Stimulated activated CD4-positive, alpha-beta T cell treated with anti-CD3 and anti-CD28 coated beads, Interleukin-1b, Interleukin-23, amount 100 ng/mL, for 24 hours (primary cell): ENCODE measurements around the gene CTBS.
"Not testable (repeated sequence)": the region's sequence is repeated elsewhere in the genome, so short reads cannot be mapped to it uniquely, and the experiment has no call there.

Source experiments
- DNase-seq, 4 experiments: peaks; one replicate each; pipeline ENCODE4 v3.0.0-alpha.2; 2020; ENCODE audit warnings: low read depth in 4 of 4, low spot score in 1 of 4

The CTBS gene

DNA sequence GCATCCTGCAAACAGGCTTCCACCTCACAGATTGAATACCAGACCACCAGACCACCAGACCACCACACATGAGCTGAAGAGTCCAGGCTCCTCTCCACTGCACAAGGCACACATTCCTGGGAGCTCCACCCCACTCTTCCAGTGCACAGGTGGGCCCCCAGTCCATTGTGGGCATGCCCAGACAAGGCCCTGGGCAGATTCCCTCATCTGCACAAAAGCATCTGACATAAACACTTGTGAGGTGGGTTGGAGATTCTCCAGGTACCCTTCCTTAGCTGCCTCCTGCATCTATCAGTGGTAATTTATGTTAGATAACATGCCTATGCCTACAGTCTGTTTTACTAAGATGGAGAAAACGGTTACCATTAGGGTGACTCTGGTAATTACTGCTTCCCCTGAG, 11.6 kb upstream of the CTBS start:
- no peak for DNase-seq

DNA sequence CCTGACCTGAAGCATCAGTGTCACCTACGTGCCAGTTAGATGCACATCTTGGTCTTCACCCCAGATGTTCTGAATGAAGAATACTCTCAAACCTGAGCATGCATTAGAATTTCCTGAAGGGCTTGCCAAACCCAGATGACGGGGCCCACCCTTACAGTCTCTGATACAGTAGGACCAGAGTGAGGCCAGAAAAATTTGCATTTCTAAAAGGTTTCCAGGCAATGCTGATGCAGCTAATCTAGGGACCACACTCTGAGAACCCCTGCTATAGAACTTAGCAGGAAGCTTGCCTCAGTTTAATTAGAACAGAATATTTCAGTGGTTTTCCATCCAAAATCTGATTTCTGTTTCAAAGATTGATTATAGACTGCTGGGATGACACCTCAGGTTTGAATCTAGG, 9.9 kb upstream of the CTBS start:
- DNase-seq = no peak

DNA sequence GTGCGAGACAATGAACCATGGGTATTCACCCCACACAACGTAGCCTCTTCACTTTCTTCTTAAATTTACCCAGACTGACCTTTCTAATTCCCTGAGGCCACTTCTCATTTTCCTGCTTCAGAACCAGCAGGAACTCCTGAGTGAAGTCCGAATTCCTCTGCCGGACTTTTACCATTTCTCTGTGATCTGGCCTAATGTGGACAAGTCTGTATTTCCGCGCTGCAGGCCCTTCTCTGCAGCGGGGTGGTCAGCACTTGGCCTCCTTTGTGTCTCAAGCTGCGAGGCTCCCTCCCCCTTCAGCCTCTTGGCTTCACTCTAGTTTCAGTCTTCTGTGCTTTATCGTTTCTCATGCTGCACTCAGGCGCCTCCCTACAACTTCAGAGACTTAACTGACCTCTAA, 9.4 kb upstream of the CTBS start:
- DNase-seq = no peak

DNA sequence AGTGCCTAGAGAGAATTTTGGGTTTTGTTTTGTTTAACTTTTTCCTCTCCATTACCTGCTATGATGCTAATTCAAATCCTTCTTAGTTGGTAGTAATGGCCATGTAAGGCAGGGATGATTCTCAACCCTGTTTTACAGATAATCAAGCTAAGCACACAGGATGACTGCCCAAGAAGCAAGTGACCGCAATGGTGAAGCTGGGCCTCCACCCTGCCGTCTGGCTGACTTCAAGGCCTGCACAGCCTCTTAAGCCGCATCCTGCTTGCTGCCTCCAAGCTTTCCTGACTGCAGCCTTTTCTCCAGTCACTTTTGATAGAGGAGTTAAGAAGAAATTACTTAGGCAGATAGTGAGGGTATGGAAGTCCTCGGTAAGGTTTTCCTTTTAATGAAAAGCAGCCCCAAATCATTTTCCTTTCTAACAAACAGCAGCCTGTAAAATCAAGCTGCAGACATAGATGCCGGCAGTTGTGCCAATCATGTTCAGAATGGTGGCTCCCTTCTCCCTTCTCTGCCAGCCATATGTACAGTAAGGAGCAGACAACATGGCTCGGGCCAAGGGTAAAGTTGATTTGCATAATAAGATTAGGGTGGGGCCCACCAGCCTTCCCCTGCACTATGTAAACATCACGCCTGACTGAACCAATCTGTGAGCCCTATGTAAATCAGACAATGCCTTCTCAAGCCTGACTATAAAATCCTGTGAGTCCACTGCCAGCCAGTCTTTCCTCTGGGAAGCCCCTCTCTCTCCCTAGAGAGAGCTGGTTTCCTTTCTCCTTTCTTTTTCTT, 8.8 kb upstream of the CTBS start:
- no peak for DNase-seq

DNA sequence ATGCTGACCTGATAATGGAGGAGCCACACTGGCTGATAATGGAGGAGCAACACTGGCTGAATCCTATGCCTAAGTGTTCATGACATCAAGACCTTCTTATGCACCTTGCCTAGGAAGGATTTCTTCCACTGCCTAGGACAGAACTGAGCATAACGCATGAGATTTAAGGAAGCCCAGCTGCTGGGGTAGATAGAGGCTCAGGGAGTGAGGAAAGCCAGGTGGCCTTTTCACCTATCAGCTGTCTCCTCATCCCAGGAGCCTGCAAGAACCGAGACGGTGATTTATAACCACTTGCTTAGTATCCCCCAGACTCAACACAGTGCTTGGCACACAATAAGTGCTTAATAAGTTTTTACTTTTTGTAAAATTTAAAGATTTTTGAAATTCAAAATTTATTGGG, 7.4 kb upstream of the CTBS start:
- no peak for DNase-seq

DNA sequence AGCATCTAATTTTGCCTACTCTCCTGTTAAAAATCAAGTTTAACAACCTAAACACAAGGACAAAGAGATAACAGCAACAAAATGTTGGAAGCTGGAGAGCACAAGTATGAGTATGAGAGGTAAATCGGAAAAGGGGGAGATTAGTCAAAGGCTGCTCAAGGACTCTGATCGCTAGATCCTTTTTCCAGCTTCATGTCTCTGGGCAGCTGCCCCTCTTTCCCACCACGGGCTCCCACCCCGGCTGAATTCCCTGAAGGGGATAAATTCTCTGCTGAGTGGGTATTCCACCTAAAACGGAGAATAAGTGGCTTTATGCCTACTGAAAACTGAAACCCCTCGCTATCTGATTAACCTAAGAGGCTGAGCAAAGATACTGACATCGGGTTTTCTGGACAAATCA, 696 bp upstream of the CTBS start:
- no peak for DNase-seq

DNA sequence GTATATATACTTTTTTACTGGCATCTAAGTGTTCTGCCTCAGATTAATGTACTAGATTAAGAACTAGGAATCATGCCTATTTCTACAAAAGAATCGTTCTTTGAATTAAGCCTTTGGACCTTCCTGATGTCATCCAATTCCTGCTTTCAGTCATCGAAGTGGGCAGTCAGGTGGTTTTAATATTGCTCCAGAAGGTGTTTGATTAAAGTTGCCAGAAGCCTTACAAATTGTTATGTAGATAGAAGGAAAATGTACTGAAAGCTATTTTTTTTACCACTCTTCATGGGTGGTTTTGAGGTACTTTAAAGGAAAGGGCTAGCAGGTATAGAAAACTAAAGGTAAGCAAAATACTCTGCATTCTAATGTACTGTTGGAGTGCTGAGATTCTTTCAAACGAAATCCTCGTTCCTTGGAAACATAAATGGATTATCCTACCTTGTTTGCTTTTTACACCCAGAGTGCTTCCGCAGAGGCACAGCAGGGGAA, 716 bp downstream of the CTBS start:
- DNase-seq = no peak

DNA sequence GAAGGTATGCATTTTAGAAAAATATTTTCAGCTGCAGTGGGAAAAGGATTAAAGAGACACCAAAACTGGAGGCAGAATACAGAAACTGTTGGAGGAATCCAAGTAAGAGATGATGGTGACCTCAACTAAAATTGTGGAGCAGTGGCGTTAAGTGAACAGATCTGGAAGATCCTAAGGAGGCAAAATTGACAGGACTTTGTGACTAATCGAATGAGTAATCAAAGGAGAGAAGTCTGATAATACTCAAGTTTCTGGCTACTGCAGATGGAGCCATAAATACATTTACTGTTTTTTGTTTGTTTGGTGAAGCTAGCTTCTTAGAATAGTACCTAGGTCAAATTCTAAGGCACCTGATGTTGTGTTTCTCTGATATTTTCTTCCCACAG, 3.1 kb downstream of the CTBS start:
- DNase-seq = no peak

DNA sequence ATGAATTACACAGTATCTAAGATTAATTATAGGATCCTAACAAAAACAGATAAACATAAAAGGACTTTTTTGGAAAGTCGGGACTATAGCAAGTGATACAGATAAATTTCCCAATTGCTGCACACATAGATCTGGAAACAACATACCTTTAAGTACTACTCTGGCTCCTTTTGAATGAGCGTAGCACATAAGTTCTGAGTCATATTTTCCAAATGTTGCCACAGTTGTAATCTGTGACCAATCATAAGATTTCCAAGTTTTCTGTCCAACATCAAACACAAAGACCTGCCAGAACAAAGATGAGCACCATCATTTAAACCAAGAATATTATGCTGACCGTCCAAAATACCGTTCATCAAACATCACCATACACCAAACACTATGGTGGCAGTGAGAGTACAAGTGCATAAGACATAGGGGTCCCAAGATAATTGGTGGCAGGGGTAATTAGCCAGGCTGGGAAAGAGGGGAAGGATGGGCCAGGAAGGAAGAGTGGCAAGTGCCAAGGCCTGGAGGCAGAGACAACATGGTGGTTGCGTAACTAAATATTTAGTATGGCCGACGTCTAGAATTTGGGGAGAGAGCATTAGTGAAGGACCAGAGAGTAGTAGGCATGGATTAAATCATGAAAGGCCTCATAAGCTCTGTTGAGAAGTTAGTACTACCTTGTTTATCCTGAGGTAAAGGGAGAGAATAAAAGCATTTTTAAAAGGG, 3.6 kb downstream of the CTBS start:
- DNase-seq = no peak

DNA sequence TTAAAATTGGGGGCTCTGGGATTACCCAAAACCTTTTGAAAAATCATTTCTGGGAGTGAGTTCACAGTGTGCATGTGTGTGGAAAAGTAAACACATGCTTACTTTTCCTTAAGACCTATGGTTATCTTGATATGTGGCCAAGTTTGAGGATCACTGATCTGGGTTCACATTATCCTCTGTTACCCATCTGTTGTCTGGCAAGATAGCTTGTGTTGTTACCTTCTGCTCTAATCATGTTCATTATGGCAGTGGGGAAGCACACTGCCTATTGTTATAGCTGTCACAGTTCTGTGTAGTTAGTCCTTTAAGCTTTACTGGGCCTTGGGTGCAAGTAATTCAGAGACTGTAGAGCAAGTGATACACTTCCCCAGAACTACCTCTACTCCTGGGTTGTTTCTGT, 5.0 kb downstream of the CTBS start:
- DNase-seq = no peak

DNA sequence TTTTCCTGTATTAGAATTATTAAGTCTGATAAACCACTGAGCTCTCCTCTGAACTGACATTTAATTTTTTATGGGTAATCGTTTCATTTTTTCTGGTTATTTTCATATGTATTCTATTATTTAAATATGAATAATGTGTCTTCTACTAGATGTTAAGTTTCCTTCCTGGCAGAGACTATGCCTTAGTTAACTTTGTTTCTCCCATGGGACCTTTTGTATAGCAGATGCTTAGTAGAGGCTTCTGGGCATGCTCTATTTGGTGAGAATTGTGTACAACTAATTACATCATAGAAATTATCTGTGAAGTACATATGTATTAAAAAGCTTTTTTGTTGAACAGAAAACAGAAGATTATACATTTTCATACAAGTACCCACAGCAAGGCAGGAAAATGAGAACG, 23.4 kb downstream of the CTBS start:
- no peak for DNase-seq

DNA sequence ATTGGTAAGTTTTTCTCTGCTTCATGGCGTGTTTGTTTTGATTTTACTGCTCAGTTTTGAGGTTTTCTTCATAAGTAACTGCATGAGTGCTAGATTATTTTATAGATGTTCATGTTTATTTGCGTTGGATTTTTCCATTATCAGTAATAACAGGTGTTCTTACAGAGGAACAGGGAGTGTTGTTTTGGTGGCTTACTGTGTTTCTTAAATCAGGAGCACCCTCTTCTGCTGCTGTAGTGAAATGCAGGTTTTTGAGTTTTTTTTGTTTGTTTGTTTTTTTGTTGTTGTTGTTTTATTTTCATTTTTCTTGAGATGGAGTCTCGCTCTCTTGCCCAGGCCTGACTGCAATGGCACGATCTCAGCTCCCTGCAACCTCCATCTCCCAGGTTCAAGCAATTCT, 32.6 kb downstream of the CTBS start:
- no peak for DNase-seq

DNA sequence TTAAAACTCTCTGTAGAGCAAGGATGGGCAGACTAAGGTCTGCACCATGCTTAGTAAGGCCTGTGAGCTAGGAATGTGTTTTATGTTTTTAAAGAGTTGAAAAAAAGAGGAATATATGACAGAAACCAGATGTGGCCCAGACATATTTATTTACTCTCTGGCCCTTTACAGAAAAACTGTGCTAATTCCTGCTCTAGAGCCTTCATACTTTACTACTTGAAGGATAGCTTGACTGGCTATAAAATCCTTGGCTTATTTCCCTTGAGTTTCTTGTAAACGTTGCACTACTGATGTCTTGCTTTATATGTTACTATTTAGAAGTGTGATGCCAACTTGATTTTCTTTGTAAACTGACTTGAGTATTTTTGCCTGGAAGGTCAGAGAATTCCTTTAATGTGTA, 33.5 kb downstream of the CTBS start:
- no peak for DNase-seq

DNA sequence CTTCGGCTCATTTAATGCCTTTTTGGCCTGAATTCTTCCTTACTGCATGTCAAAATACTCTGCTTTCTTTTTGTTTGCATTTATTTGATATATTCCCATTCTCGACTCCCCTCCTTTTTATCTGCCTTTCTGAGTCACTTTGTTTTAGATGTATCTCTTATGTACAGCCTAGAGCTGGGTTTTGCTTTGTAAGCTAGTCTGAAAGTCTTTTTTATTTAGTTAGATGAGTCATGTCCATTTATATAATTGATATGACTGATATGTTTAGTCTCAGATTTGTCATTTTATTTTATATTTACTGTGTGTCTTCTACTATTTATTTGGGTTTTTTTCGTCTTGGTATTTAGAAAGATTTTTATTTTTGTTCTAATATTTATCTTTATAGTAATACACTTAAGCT, 34.3 kb downstream of the CTBS start:
- no peak for DNase-seq

DNA sequence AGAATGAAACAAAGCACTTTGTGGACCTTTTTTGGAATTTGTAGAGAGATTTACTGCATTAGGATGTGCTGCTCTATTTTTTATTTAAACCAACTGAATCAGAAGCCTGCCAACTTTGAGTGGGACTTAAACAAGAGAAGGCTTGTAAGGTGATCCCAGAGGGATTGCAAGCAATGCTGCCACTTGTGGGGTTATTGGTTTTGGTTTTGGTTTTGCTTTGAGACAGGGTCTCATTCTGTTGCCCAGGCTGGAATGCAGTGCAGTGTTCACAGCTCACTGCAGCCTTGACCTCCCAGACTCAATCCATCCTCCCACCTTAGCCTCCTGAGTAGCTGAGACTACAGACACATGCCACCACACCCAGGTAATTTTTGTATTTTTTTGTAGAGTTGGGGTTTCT, 35.6 kb downstream of the CTBS start:
- no peak for DNase-seq

DNA sequence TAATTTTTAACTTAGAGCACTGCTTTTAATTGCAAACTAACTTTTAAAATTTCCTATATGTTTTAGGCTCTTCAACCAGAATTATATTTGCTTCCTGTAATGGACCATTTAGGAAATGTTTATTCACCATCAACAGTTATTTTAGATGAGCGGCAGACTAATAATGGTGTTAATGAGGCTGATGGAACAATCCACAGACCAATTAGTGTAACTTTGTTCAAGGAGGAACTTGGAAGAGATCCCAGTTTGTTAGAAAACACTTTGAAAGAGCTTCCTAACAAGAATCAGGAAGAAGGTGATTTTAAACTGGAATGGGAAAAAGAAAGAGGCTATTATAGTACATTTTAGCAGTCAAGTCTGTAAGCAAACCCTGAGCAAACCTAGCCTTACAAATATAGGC, 48.5 kb downstream of the CTBS start:
- DNase-seq = no peak

DNA sequence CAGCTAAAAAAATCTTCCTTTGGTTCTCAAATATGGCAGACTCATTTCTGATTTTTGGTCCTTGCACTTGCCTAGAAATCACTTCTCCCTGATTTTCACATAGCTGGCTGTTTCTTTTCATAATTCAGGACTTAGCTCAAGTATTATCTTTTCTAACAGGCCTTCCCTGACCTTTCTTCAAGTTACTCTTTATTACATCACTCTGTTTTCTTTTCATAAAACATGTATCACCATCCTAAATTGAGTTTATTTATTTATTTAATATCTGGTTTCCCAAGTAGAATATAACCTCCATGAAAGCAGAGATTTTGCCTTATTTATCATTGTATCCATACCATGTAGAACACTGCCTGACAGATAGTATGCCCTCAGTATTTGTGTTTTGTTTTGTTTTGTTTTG, 49.6 kb downstream of the CTBS start:
- no peak for DNase-seq

DNA sequence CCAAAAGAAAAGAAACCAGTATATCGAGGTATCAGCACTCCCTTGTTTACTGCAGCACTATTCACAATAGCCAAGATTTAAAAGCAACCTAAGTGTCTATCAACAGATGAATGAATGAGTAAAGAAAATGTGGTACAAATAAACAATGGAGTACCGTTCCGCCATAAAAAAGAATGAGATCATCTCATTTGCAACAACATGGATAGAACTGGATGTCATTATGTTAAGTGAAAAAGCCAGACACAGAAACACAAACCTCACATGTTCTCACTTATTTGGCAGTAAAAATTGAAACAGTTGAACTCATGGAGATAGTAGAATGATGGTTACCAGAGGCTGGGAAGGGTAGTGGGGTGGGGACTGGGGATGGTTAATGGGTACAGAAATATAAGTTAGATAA, 63.6 kb downstream of the CTBS start:
- DNase-seq = no peak

DNA sequence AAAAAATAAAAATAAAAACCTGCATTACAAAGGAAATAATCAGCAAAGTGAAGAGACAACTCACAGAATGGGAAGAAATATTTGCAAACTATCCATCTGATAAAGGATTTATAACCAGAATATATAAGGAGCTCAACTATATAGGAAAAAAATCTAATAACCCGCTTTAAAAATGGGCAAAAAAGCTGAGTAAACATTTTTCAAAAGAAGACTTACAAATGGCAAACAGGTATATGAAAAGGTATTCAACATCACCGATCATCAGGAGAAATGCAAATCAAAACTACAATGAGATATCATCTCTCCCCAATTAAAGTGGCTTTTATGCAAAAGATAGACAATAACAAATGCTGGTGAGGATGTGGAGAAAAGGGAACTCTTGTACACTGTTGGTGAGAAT, 64.1 kb downstream of the CTBS start:
- no peak for DNase-seq

DNA sequence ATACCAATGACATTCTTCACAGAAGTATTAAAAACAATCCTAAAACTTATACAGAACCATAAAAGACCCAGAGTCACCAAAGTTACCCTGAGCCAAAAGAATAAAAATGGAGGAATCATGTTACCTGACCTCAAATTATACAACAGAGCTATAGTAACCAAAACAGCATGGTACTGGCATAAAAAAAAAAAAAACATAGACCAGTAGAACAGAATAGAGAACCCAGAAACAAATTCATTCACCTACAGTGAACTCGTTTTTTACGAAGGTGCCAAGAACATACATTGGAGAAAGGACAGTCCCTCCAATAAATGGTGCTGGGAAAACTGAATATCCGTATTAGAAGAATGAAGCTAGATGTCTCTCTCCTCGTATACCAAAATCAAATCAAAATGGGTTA, 65.2 kb downstream of the CTBS start:
- DNase-seq = no peak

DNA sequence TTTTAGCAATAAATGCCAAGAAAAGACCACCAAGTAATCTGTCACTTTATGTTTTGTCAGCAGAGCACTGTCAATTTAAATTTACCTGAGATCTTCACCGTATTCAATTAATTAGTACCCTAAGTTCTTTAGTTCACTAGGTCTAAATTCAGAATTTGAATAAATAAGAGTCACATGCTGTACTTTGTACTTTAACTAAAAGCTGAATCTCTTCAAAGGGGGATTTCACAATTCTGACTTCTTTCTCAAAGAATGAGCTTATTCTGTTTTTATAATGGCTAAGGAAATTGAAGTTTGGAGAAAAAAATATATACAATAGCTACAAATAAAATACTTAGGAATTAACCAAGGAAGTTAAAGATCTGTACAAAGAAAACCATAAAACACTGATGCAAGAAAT, 65.7 kb downstream of the CTBS start:
- no peak for DNase-seq

DNA sequence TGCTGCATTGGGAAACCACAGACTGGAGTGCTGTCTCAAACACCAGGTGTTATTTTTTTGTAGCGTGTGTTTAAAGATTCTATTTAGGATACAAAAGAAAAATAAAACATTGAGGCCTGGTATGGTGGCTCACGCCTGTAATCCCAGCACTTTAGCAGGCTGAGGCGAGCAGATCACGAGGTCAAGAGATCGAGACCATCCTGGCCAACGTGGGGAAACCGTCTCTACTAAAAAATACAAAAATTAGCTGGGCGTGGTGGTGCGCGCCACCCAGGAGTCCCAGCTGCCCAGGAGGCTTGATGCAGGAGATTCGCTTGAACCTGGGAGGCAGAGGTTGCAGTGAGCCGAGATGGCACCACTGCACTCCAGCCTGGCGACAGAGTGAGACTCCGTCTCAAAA, 66.4 kb downstream of the CTBS start:
- not testable (repeated sequence) for DNase-seq
